Sigmoid colon (tissue), 4 donors: Measurements from ENCODE around the gene PIWIL4.

Experiments
- CTCF ChIP-seq, 4 experiments: fragments of 450-650 bp in 3 of 4; fragments of 200-600 bp in 1 of 4; IDR thresholded peaks; one replicate each; pipeline ENCODE4 v1.5.1; 2016 to 2019; ENCODE audit warnings: antibody characterized with exemption in 4 of 4, mild to moderate bottlenecking in 3 of 4, moderate library complexity in 2 of 4
- EP300 ChIP-seq, 4 donors: sonication (generic); formaldehyde crosslinking; IDR thresholded peaks; one replicate each; pipeline ENCODE4 v1.6.1; 2017; ENCODE audit warnings: antibody characterized with exemption in 4 of 4
- POLR2A ChIP-seq, 2 donors: fragments of 450-650 bp; IDR thresholded peaks; one replicate each; pipeline ENCODE4 v1.6.1; 2016; ENCODE audit warnings: antibody characterized with exemption in 2 of 2, mild to moderate bottlenecking in 2 of 2, moderate library complexity in 2 of 2
- POLR2AphosphoS5 ChIP-seq, 4 donors: sonication (generic); formaldehyde crosslinking; IDR thresholded peaks; one replicate each; pipeline ENCODE4 v1.6.1; 2017; ENCODE audit warnings: antibody characterized with exemption in 4 of 4

GRCh38 chr11:94597896-94598295, 30.7 kb downstream of the PIWIL4 start:
- TF ChIP-seq CTCF (IDR thresholded peaks at IDR 0.05) (no peak), POLR2A (IDR thresholded peaks at IDR 0.05) (no peak), EP300 (IDR thresholded peaks at IDR 0.05) (no peak), POLR2AphosphoS5 (IDR thresholded peaks at IDR 0.05) (no peak)
